ENCODE measurements around the gene HCK.

DNA sequence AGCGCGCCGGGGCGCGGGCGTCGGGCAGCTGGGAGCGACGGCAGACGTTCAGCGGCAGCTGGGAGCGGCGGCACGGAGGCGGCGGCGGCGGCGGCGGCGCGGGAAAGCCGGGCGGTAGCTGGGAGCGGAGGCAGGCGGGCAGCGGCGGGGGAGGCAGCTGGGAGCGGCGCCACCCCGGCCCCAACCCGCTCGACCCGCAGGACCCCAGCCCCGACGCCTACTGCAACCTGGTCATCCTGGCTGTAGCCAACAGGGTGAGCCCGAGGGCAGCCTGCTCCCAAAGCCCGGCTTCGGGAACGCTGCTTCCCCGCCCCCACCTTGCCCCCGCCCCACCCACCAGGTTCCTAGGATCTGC, 32.9 kb upstream of the HCK start:
- TF ChIP-seq, protein P1, sequence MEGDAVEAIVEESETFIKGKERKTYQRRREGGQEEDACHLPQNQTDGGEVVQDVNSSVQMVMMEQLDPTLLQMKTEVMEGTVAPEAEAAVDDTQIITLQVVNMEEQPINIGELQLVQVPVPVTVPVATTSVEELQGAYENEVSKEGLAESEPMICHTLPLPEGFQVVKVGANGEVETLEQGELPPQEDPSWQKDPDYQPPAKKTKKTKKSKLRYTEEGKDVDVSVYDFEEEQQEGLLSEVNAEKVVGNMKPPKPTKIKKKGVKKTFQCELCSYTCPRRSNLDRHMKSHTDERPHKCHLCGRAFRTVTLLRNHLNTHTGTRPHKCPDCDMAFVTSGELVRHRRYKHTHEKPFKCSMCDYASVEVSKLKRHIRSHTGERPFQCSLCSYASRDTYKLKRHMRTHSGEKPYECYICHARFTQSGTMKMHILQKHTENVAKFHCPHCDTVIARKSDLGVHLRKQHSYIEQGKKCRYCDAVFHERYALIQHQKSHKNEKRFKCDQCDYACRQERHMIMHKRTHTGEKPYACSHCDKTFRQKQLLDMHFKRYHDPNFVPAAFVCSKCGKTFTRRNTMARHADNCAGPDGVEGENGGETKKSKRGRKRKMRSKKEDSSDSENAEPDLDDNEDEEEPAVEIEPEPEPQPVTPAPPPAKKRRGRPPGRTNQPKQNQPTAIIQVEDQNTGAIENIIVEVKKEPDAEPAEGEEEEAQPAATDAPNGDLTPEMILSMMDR (IDR thresholded peaks at IDR 0.05 in 4 of 5, conservative IDR thresholded peaks at IDR 0.05 in 1 of 5), result no peak
- no peak for TF ChIP-seq POLR2A (IDR thresholded peaks at IDR 0.05)
